ENCODE measurements around the gene TAC3. TPM values are rescaled to one million over a fixed set of nuclear protein-coding genes. Genes with fewer than 3 reads are reported as not detected.

Gene TAC3
- total and polyA plus RNA-seq, 2 of the 8 experiments (the other 6 are each of a cell fraction or from before 2014, with no cell fraction given), result 9.7 to 45.3 TPM

DNA sequence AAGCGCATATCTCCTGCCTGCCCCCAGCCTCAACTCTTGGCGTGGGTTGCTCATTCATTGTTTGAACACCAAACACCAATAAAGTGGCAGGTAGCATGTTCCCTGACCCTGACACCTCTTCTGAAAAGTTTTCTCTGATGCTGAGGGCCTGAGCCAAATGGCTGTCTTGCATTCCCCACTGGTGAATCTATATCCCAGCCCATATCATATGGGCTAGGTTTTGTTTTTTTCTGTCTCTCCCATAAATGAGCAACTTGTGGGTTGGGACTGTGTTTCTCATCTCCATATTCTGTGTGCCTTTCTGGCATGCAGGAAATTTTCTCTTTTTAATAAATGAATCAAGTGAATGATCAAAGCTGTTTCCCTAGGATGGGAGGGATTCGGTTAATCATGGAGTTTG is 28.6 kb upstream of the TAC3 start:
- H3K27ac ChIP-seq (ENCODE audit: low read depth, low read length), result no peak overlapping the region
- no peak overlapping the region for H2BK12ac ChIP-seq (ENCODE audit: low read depth, low read length)
- no peaks in the 10 kb centered on the region for H4K20me1 ChIP-seq (replicated peaks in 1 of 2; ENCODE audit: control insufficient read depth in 1 of 2, insufficient read depth in 2 of 2, low read length in 2 of 2)
- H2AFZ ChIP-seq (ENCODE audit: low read length), result no peak overlapping the region
- no peak overlapping the region for H4K91ac ChIP-seq (replicated peaks; ENCODE audit: insufficient read length, low read length)
- H2BK5ac ChIP-seq (ENCODE audit: low read depth, low read length), result no peak overlapping the region
- H3K23me2 ChIP-seq (ENCODE audit: low read depth, low read length), result no peaks in the 10 kb centered on the region
- FAIRE-seq (no peak), DNase-seq (ENCODE audit: low read depth in 1 of 2, low spot score in 2 of 2) (no peak)
- H4K5ac ChIP-seq (ENCODE audit: insufficient read length, low read depth, low read length), result no peak overlapping the region
- WGBS, 2 experiments (ENCODE audit: extremely low coverage in 1 of 2, insufficient coverage in 1 of 2, insufficient read length in 1 of 2, insufficient replicate concordance in 2 of 2, low coverage in 1 of 2, low lambda C conversion rate in 2 of 2, missing lambda C conversion rate in 1 of 2), result 89% methylated on average over 3 of the region's 3 CpGs; no CpG with 5 or more reads in 1 of the 2 experiments
- no peak overlapping the region for H2BK20ac ChIP-seq (ENCODE audit: low read length)
- H3K79me2 ChIP-seq (ENCODE audit: control insufficient read depth in 1 of 2, insufficient read depth in 2 of 2, low read length in 2 of 2), result no peaks in the 10 kb centered on the region
- no peak overlapping the region for H3K56ac ChIP-seq (replicated peaks; ENCODE audit: insufficient read length, low read depth, low read length)
- no peaks in the 10 kb centered on the region for H3K36me3 ChIP-seq (ENCODE audit: control insufficient read depth in 2 of 4, insufficient read depth in 4 of 4, low read length in 3 of 4)
- no peak overlapping the region for H2BK15ac ChIP-seq (ENCODE audit: low read length)
- H3K4ac ChIP-seq (replicated peaks; ENCODE audit: insufficient read length, low read depth, low read length), result no peak overlapping the region
- no peaks in the 10 kb centered on the region for H3K27me3 ChIP-seq (replicated peaks in 1 of 4; ENCODE audit: control insufficient read depth in 3 of 4, extremely low read depth in 1 of 4, insufficient read depth in 3 of 4, low read length in 3 of 4)
- no peak overlapping the region for H3K4me3 ChIP-seq (ENCODE audit: extremely low read depth in 1 of 4, insufficient read depth in 2 of 4, low read depth in 3 of 4, low read length in 4 of 4)
- H4K8ac ChIP-seq (ENCODE audit: extremely low read depth, insufficient read depth, low read length), result no peak overlapping the region
- H2AK5ac ChIP-seq (ENCODE audit: low read depth, low read length), result no peak overlapping the region
- H3K9ac ChIP-seq (replicated peaks in 1 of 4; ENCODE audit: extremely low read depth in 1 of 4, low read depth in 3 of 4, low read length in 3 of 4), result no peak overlapping the region
- H3K18ac ChIP-seq (ENCODE audit: extremely low read depth, low read length), result no peak overlapping the region
- H3K23ac ChIP-seq (ENCODE audit: insufficient read length), result no peak overlapping the region
- H3K4me1 ChIP-seq (replicated peaks in 1 of 4; ENCODE audit: control insufficient read depth in 3 of 4, insufficient read depth in 4 of 4, low read length in 3 of 4), result no peaks in the 10 kb centered on the region
- no peak overlapping the region for H2BK120ac ChIP-seq (replicated peaks; ENCODE audit: low read depth, low read length)
- H3K9me3 ChIP-seq (ENCODE audit: insufficient read depth in 2 of 2, low read depth in 1 of 2, low read length in 1 of 2), result no peaks in the 10 kb centered on the region
- H3K4me2 ChIP-seq (ENCODE audit: insufficient read depth in 1 of 2, low read depth in 2 of 2, low read length in 2 of 2), result no peak overlapping the region
- no peaks in the 10 kb centered on the region for H3K79me1 ChIP-seq (ENCODE audit: low read depth, low read length)
- CTCF ChIA-PET (ENCODE audit: partially characterized antibody), result interaction anchor here (0.6 to 2.7 kb wide), 7 partner anchors 10 to 264 kb away, joined by 3 to 9 read pairs (median 3); no protein-coding TSS in a partner anchor
- POLR2A ChIA-PET (ENCODE audit: partially characterized antibody), result interaction anchor here (1.3 kb wide), 1 partner anchor 14 kb away, joined by 4 read pairs; no protein-coding TSS in a partner anchor
- H3K14ac ChIP-seq (ENCODE audit: insufficient read length), result no peak overlapping the region
- TF ChIP-seq JUN (IDR thresholded peaks at IDR 0.05; ENCODE audit: low read depth, low read length) (no peak), GABPA (IDR thresholded peaks at IDR 0.05; ENCODE audit: borderline replicate concordance, insufficient read depth, low read length) (no peak), SP1 (IDR thresholded peaks at IDR 0.05; ENCODE audit: low read depth, low read length) (no peak), EGR1 (IDR thresholded peaks at IDR 0.05; ENCODE audit: borderline replicate concordance, low read depth, low read length) (no peak), TAF7 (optimal IDR thresholded peaks at IDR 0.05; ENCODE audit: borderline replicate concordance, low read depth, low read length) (no peak), KDM5A (IDR thresholded peaks at IDR 0.05; ENCODE audit: low read length) (no peak), KDM4A (IDR thresholded peaks at IDR 0.05; ENCODE audit: low read depth, low read length, severe bottlenecking) (no peak), SIRT6 (IDR thresholded peaks at IDR 0.05; ENCODE audit: low read length) (no peak), TEAD4 (IDR thresholded peaks at IDR 0.05; ENCODE audit: low read depth, low read length) (no peak), ZNF274 (IDR thresholded peaks at IDR 0.05; ENCODE audit: borderline replicate concordance, extremely low read depth, low read length) (no peak)
- TF ChIP-seq, protein P1, sequence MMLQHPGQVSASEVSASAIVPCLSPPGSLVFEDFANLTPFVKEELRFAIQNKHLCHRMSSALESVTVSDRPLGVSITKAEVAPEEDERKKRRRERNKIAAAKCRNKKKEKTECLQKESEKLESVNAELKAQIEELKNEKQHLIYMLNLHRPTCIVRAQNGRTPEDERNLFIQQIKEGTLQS (IDR thresholded peaks at IDR 0.05; ENCODE audit: insufficient read depth, low read depth, low read length), result no peak
- TF ChIP-seq, protein P2, sequence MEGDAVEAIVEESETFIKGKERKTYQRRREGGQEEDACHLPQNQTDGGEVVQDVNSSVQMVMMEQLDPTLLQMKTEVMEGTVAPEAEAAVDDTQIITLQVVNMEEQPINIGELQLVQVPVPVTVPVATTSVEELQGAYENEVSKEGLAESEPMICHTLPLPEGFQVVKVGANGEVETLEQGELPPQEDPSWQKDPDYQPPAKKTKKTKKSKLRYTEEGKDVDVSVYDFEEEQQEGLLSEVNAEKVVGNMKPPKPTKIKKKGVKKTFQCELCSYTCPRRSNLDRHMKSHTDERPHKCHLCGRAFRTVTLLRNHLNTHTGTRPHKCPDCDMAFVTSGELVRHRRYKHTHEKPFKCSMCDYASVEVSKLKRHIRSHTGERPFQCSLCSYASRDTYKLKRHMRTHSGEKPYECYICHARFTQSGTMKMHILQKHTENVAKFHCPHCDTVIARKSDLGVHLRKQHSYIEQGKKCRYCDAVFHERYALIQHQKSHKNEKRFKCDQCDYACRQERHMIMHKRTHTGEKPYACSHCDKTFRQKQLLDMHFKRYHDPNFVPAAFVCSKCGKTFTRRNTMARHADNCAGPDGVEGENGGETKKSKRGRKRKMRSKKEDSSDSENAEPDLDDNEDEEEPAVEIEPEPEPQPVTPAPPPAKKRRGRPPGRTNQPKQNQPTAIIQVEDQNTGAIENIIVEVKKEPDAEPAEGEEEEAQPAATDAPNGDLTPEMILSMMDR (IDR thresholded peaks at IDR 0.05; ENCODE audit: control extremely low read depth in 1 of 3, insufficient read depth in 1 of 3, low read depth in 1 of 3, low read length in 3 of 3), result no peak

All from H1 (cell line).